NCI-H2081 (cell line): ENCODE measurements around the gene DIAPH2.

ENCODE experiments used
- DNase-seq, 2 experiments: peaks; one replicate each; lab custom pipeline; 2025; lab: John Stamatoyannopoulos, UW

The DIAPH2 gene

DNA sequence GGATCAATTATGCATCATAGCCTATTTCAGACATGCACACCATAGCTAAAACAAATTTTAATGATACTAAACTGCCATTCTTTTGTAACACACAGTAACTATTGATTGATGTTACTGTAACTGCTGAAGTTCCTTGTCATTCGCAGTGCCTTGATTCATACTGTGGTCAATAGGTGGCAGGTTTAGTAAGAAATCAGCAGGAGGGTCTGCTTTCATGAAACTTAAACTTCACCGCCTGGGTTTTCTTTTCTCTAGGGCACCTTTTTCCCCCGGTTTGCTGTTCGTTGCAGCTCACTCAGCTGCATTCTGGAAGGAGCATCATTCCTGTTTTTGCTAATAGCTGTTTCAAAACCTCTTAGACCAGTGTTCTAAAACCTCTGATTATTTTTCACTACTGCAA, 287.2 kb downstream of the DIAPH2 start:
- DNase-seq, result no peak

DNA sequence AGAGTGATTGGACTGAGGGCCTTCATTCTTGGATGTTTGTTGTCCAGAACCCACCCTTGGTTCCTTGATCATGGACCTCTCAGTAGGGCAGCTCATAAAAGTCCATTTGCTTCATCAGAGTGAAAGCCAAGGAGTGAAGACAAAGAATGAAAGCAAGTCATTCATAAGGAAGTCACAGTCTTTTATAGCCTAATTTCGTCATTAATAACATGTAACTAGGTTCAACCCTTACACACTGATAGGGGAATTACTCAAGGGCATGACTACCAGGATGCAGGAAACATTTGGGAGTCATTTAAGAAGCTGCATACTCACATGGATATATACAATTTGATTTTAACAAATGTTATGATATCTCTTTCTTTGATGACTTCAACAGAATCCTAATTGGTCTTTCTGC, 294.3 kb downstream of the DIAPH2 start:
- DNase-seq, result no peak

DNA sequence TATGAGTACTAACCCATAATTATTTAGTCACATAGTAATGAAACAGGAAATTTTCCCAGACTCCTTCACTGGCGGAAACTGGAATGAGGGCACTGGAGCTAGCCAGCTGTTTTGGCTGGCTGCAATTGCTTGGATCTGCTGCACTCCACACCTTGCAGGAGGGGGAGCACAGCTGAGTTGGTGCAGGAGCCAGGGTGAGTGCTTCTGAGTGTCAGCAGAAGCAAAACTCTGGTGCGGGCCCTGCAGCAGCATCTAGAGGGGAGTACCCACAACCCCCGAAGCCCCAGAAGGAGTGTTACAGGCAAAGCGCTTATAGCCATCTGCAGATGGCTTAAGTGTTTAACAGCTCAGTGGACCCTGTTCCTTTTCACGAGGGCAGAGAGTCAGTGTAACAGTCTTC, 295.1 kb downstream of the DIAPH2 start:
- DNase-seq, result no peak

DNA sequence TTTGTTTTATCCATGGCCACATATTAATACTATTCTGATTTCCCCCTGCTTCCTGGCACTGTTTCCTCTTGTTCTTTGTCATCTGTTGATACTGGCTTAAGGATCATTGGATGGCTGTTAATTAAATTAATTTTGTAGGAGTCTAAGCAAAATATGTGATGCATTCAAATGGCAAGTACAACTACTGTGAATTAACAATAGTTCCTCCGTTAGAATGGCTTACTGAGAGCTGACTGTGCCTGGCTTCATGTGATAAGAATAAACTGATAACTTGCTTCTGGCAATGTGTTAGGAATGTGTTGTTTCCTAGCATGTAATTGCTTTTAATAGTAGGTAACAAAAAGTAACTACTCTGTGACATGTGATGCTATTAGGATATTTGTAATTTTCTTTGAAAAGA, 297.5 kb downstream of the DIAPH2 start:
- no peak for DNase-seq

DNA sequence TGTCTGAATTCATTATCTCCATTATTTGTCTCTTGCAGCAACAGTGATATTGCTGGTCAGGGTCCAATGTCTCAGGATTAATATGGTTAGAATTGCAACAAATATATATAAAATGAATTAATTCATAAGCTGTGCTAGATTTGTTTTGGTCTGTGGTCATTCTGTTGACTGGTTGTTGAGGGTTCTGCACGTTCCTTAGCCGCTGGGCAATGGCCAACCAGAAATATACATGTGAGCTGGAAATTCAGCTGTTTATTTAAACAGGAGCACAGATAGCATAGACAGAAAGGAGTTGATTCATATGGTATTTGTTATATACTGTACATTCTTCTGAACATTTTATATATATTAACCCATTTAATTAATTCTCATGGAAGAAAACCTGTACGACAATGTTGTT, 299.9 kb downstream of the DIAPH2 start:
- DNase-seq, result no peak

DNA sequence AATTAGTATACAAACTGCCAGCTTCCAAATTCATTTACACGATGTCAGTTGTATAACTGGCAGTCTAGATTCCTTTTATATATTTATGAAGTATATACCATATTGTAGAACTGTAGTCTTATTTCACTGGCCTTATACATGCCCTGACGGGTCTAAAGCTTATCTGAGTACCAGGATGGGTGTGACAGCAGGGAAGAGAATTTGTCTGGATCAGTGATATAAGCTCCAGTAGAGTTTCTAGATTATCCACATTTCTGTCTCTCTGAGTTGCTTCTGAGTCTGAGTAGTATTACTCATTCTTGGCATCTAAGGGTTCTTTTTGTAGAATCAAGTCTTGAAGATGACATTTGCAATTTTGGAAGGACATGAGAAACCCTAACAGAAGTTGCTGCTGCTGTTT, 300.4 kb downstream of the DIAPH2 start:
- DNase-seq, result no peak

DNA sequence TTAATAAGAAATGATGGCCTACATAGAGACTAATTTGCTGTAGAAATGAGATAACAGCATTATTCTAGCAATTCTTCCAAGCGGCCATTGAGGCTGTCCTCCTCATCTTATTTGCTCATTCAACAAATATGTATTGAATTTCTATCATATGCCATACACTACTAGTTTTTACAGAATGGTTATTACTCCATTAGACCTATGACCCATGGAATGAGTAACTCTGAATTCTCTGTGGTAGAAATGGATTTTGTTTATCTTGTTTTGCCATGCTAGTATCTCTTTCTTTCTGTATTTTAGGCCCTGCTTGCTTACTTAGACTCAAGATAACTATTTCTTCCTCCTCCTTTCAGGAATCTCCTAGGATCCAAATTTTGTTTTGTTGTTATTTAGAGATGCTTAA, 302.6 kb downstream of the DIAPH2 start:
- no peak for DNase-seq

DNA sequence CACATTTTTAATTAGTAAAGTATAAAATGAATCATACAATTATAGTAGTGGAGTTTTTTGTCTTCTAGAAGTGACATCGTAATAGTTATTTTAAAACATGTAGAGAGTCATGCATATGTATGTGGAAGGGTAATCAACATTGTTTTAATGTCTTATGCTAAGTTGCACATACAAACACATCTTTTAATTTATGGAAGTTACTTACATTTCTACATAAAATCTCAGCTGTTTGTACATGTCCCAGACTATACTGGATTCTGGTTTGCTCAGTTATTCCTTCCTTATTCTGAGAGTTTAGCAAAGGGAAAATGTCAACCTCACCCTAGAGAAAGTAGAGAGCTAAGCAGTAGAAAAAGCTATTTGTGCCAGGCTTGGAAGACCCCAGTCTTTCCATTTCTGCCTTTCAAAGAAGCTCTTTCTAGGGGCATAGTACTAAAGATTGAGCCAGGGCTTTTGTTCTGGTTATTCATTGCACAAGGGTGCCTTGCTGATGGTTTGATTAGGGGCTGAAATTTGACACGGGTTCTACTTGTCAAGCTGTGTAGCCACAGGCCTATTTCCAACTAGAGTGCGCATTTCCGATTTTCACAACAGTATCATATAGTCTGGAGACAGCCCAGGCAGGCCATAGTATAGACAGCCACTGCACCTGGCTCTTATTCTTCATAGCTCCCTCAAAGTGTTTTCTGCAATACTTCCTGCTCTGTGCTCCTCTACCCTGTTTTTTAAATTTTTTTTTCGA, 305.4 kb downstream of the DIAPH2 start:
- DNase-seq, result no peak

DNA sequence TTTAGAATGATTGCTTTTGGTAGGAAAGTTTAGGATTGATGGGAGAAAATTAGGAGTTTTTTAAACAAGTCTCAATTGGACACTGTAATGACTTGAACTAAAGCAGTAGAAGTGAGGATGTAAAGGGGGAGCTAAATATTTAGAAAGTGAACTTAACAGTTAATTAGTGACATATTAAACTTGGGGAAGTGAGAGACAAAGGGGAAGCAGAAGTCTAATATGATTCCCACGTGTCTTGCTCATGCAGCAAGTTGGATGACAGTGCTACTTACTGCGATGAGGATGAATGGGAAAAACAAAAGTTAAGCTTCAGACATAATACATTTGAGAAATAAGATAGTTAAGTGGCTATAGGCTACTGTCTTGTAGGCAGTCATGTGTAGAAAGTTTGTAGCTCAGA, 309.5 kb downstream of the DIAPH2 start:
- DNase-seq, result no peak

DNA sequence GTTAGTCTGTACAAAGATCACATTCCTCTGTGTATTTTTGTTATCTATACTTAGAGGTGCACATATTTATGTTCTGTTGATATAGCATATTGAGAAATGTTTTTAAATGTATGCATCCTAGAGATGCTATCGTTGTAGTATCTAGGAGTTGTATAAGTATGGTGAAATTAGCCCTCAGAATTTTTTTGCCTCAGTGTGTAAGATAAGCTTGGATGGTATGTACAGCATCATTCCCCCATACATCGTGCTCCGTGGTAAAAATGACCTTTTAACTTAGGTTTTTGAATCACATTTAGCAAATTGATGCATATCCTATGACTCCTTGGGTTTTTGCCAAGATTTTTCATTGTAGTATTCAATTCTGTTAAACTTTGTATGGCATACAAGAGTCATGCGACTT, 312.6 kb downstream of the DIAPH2 start:
- DNase-seq, result no peak

DNA sequence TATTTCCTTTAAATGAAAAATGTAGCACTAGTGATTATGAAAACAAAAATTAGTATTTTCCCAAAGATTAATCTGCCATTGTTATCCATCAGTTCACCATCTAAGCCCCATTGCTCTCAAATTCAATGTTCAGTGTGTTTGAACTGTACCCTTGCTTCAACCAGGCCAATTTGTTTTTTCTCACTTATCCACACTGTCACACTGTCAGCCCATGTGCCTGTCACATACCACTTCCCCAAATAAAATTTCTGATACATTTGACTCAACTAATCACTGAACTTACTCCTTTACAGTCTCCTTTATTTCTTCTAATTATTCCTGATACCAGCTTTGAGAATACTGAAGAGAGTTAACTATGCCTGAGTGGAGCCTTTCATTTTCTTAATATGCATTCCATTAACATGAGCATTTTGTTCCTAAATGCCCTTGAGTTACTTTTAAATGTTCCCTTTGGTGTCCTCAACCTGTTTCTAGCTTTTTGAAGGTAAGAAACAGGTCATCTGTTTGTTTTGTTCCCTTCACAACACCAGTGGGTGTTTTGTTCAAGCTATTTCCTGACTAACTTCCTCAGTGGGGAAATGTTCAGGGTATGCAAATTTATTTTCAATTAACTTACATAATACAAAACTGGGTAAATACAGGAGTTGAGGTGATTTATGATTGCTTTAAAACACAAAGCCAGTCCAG, 316.2 kb downstream of the DIAPH2 start:
- DNase-seq, result no peak

DNA sequence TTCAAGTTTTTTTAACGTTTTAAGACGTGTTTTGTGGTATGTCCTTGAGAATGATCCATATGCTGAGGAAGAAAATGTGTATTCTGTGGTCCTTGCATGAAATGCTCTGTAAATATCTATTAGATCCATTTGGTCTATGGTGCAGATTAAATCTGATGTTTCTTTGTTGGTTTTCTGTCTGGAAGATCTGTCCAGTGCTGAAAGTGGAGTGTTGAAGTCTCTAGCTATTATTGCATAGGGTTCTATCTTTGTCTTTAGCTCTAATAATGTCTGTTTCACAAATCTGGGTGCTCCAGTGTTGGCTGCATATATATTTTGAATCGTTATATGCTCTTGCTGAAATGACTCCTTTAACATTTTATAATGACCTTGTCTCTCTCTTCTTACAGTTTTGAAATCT, 321.5 kb downstream of the DIAPH2 start:
- no peak for DNase-seq

DNA sequence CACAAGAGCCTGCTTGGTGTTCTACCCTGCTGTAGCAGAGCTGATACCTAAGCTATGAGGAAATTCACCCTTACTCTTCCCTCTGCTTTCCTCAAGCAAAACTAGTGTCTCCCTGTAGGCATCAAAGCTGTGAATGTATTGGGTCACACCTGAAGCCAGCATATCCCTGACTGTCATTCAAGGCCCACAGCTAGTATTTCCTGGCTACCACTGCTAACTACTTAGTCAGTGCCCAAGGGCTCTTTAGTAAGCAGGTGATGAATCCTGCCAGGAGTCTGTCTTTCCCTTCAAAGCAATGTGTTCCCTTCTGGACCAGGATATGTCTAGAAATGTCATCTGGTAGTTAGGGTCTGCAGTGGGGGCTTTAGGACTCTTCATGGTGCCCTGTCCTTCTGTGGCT, 324.7 kb downstream of the DIAPH2 start:
- no peak for DNase-seq

DNA sequence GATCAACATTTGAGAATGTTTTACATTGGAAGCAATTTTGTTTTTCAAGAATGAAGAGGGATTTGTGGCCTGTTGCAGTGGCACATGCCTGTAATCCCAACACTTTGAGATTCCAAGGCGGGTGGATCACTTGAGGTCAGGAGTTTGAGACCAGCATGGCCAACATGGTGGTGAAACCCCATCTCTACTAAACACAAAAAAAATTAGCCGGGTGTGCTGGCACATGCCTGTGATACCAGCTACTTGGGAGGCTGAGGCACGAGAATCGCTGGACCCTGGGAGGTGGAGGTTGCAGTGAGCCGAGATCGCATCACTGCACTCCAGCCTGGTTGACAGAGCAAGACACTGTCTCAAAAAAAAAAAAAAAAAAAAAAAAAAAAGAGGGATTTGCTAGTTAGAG, 326.9 kb downstream of the DIAPH2 start:
- no peak for DNase-seq

DNA sequence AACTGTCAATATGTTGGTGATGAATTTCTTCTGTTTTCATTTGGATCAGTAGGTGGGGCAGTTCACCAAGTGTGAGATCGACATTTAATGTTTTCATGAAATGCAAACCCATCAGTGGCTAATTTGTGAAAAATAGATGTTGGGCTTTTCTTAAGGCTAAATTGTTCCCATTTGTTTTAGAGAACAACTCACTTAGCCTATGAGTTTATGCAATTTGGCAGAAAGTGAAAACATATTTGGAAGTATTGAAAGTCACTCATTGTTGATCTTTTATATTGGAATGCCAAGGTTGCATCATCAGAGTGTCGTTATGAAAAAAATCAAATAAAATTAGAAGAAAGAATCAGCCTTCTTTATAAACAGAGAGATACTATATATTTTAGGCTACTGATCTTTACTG, 331.5 kb downstream of the DIAPH2 start:
- DNase-seq, result no peak

DNA sequence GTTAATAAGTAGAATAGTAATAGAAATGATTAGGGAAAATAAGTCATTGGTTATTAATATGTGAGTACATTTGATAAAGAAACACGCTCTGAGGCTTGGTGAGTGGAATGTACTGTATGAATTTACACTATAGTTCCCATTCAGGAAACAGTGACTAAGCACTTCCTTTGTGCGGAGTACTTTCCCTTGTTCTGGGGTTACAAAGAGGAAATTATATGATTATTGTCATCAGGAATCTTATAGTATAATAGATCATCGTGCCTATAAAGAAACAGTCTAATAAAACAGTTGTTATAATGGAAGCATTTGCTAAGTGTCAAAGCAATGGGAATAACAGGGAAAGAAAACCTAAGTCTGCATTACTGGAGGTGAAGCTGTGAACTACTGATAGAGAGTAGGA, 337.0 kb downstream of the DIAPH2 start:
- no peak for DNase-seq

DNA sequence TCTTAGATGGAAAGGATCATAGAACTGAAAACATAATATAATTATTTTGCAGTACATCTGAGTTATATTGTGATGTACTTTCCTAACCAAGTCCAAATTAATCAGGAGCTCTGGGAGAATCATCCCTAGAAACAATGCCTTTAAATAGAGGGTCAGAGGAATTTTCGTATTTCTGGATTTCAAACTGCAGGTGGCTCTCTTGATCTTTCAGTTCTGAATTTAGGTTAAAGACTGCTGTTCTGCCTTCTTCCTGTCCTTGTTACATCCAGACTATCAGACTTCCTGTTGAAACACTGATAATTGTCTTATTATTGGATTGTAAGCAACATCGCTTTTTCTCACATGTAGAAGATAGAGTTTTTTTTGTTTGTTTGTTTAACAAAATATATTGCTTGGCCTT, 341.8 kb downstream of the DIAPH2 start:
- DNase-seq, result peak; percentile 2 to 51

DNA sequence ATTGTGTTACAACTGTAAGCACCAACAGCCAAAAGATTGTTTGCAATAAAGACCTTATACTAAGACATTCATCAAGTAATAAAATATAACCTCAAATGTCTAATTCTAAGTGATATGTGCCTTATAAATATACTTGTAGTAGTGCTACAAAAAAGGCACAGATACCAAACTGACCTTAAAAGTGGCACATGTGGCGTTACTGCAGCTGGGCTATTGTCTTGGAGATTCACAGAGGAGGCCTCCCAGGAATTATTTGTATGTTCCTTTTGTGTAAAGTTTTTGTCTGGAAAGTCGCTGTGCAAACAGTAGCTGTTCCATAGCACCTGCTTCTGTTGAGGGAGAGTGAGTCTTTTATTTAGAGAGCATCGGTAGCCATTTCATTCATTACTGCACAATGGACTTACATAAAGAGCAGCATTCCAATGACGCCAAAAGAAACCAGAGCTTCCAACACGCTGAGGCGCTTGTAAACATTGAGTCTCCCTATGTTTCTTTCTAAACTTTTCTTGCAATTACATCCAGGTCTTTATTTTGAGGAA, 342.8 kb downstream of the DIAPH2 start:
- DNase-seq, result peak; percentile 8 to 68

DNA sequence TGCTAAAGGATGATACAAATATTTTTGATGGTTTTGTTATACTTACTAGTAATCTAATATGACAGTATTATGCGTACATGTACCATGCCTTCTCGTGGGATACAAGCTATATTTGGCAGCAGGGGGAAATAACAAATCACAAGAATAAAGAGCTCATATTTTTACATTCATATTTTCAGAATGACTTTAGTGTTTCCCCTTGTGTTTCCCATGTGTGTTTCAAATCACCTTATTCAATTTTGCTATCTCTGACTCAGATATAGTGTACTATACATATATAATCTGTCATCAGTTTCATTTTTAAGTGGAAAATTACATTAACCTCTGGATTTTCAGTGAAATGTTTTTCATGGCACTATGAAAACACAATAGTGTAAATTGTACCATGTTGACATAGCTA, 345.8 kb downstream of the DIAPH2 start:
- DNase-seq, result peak in 1 of 2 experiments; percentile 2

DNA sequence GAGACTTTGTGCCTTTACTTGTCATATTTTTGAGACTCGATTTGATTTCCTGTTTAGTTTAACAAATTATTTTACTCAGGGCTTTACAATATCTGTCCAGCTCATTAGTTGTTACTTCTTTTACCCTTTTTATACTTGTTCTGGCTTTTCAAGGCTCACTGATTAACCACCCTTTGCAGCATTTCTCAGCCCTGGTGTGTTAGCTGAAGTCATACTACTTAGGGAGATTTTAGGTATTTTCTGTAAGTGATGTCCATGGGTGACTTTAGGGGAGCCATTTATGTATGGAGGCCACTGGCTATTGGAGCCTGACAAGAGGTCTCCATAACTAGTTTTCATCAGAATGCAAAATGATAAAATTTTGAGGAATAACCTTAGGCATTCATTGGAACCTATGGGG, 346.3 kb downstream of the DIAPH2 start:
- DNase-seq, result no peak

DNA sequence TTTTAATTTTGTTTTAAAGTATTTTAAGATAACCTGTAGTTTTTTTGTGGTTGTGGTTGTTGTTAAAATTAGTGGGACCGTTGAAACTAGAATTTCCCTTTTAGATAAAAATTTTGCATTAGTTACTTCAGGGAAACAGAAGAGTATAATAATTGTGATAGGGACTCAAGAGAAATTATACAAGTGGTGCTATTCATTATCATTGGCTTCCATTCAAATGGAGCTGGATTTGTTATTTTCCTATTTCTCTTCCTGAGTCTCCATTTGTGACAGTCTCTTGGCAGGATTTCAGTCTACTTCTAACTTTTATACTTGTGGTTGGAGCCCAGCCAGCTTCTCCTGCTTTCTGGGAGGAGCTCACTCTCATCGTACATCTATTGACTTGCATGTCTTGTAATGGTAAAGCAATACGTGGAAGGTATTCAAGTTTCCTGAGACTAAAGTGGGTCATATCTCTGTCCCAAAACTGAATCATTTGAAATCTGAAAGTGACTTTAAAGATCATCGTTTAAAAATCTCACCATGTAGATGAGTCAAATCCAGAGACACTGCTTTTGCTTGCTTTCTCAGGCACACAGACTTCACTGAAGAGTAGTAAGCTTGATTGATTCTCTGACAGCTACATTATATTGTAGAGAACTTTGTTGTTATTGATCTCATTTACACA, 354.9 kb downstream of the DIAPH2 start:
- DNase-seq, result no peak

DNA sequence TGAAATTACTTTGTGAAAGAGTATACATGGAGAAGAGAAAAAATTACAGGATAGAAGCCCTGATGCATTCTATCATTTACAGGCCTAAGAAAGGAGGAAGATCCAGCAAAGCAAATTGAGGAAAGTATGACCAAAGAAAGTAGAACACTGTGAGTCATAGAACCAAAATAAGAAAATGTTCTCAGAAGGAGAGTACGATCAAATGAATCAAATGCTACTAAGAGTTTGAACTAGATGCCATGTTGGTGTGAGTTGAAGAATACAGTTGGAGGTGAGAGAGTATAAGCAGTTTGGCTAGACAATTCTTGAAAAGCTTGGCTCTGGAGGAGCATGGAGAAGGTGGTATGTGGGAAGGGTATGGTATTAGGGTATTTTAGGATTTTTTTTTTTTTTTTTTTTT, 360.8 kb downstream of the DIAPH2 start:
- no peak for DNase-seq

DNA sequence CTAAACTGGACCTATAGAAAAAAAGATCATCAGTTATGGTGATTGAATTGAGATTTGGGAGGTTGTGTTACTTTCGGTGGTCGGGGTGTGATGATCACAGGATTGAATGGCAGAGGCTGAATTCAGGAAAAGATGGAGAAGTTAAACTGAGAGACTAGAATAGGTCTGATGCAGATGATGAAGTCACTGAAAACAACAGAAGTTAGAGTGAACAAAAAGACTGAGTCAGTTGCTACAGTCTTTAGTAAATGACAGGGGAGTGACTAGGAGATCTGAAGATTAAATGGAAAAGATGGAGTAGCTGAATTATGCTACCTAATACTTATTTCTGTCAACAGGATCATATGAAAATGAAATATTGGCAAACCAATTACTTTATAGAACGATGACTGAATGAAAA, 362.2 kb downstream of the DIAPH2 start:
- no peak for DNase-seq
